HepG2 (cell line): ENCODE measurements around the gene RNPEPL1. TPM values are rescaled to one million over a fixed set of nuclear protein-coding genes. Genes with fewer than 3 reads are reported as not detected.

Source experiments
- CHCHD3 ChIP-seq: sonication (generic); formaldehyde crosslinking; IDR thresholded peaks from 2 replicates; pipeline ENCODE4 v1.8.0; 2022; ENCODE audit warnings: mild to moderate bottlenecking, missing genetic modification reagents, moderate library complexity
- ELF4 ChIP-seq: sonication (generic); formaldehyde crosslinking; IDR thresholded peaks from 2 replicates; pipeline ENCODE4 v1.5.0; 2020; ENCODE audit warnings: missing genetic modification reagents, mild to moderate bottlenecking, moderate library complexity, borderline replicate concordance
- HNF4G ChIP-seq, 2 experiments: sonication (generic) in 1 of 2; formaldehyde crosslinking in 1 of 2; IDR thresholded peaks; 2 replicates each; pipeline versions ENCODE4 v1.4.0 to v1.6.1; 2011 to 2020; ENCODE audit warnings: borderline replicate concordance in 2 of 2, low read depth in 2 of 2, mild to moderate bottlenecking in 2 of 2, low read length in 1 of 2, missing genetic modification reagents in 1 of 2, moderate library complexity in 1 of 2
- MTF2 ChIP-seq: sonication (generic); formaldehyde crosslinking; IDR thresholded peaks from 2 replicates; pipeline ENCODE4 v1.5.0; 2020; ENCODE audit warnings: missing genetic modification reagents, borderline replicate concordance
- SNRNP70 ChIP-seq: fragments of 200-400 bp; formaldehyde crosslinking; IDR thresholded peaks from 2 replicates; pipeline ENCODE4 v1.6.1; 2017; ENCODE audit warnings: mild to moderate bottlenecking, low read depth, low read length, moderate library complexity
- TCF7 ChIP-seq: sonication (generic); IDR thresholded peaks from 2 replicates; pipeline ENCODE4 v1.6.1; 2016; ENCODE audit warnings: antibody characterized with exemption, low read depth
- ZFP37 ChIP-seq: sonication (generic); formaldehyde crosslinking; IDR thresholded peaks from 2 replicates; pipeline ENCODE4 v1.4.0; 2020; ENCODE audit warnings: missing genetic modification reagents, borderline replicate concordance
- ZNF160 ChIP-seq: sonication (generic); formaldehyde crosslinking; IDR thresholded peaks from 2 replicates; pipeline ENCODE4 v1.8.0; 2022; ENCODE audit warnings: mild to moderate bottlenecking, inconsistent platforms, missing genetic modification reagents
- ZNF205 ChIP-seq: IDR thresholded peaks from 2 replicates; pipeline ENCODE4 v1.6.1; 2018; ENCODE audit warnings: missing biosample characterization, missing genetic modification reagents
- ZNF367 ChIP-seq: sonication (generic); formaldehyde crosslinking; IDR thresholded peaks from 2 replicates; pipeline ENCODE4 v1.4.0; 2020; ENCODE audit warnings: missing genetic modification reagents, borderline replicate concordance
- ZNF569 ChIP-seq: sonication (generic); formaldehyde crosslinking; IDR thresholded peaks from 2 replicates; pipeline ENCODE4 v1.5.0; 2020; ENCODE audit warnings: mild to moderate bottlenecking, missing genetic modification reagents, moderate library complexity, borderline replicate concordance
- polyA plus RNA-seq, 8 experiments: library from polyadenylated mRNA; depleted of rRNA in 3 of 8; stranded (reverse) in 7 of 8; unstranded in 1 of 8; fragments of >200 nt; fragmentation: Illumina TruSeq in 4 of 8; extraction: Trizol in 4 of 8; gene quantifications; 2 replicates each; pipeline versions ENCODE4 v1.2.1 to v1.2.3, GENCODE V29; 2011 to 2016; ENCODE audit warnings: low read depth in 4 of 8, missing spikeins in 1 of 8, mixed read lengths in 1 of 8; ENCODE audit not compliant: insufficient read depth in 1 of 8
- total RNA-seq, 5 experiments: library from RNA; depleted of rRNA; stranded (reverse); fragments of >200 nt; fragmentation: Illumina TruSeq; extraction: Trizol; gene quantifications; 2 replicates each; pipeline ENCODE4 v1.2.3, GENCODE V29; 2016; ENCODE audit warnings: low read depth in 1 of 5
- TF ChIP-seq, protein P1 (sequence below): sonication (generic); formaldehyde crosslinking; IDR thresholded peaks from 2 replicates; pipeline ENCODE4 v1.5.1; 2020; ENCODE audit warnings: mild to moderate bottlenecking, missing genetic modification reagents, borderline replicate concordance
- TF ChIP-seq, protein P2 (sequence below): sonication (generic); formaldehyde crosslinking; IDR thresholded peaks from 2 replicates; pipeline ENCODE4 v1.4.0; 2020; ENCODE audit warnings: missing genetic modification reagents
- TF ChIP-seq, protein P3 (sequence below): sonication (generic); formaldehyde crosslinking; IDR thresholded peaks from 2 replicates; pipeline ENCODE4 v1.8.1; 2023; ENCODE audit warnings: mild to moderate bottlenecking, missing genetic modification reagents

RNPEPL1 gene
- total and polyA plus RNA-seq, 2 of the 13 experiments (the other 11 are each of a cell fraction or from before 2014, with no cell fraction given) = 13.0 to 18.0 TPM

DNA sequence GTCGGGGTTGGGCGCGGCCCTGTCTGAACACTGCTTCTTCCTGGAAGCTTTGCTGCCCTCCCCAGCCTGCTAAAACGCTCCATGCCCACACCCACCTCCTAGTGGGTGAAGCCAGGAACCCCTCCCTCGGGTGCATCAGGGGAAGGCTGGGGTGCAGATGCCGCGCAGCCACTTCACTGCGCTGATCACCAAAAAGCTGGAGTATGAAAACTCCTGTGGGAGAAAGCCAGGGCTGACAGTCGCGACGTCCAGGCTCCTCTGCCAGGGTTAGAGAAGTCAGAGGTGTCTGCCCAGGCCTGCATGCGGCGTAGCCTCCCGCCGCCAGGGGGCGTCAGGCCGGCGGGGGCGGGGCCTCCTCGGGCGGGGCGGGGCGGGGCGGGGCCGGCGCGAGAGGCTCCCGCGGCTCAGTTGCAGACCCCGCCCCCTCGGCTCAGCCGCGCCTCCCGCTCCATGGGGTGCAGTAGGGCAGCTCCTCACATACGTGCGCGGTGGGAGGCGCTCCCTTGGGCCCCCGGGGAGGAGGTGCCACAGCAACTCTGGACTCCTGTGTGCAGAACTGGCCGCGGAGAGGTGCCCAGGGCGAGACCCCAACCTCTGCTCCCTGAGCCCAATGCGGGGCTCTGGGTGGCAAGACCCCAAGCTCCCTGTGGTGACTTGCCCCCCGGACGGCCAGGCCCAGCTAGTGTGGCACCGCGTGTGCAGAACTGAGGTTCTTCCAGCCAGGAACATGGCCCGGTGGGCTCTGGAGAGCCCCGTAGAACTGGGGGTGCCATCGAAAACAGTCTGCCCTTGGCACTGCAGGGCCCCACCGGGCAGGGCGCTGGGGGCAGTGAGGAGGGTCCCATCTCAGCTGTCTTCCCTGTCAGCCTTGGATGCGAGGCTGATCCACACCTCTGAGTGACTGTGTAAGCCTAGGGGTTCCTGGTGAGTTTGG lies 1.8 kb upstream of the RNPEPL1 start (continued):
- TF ChIP-seq, protein P1, sequence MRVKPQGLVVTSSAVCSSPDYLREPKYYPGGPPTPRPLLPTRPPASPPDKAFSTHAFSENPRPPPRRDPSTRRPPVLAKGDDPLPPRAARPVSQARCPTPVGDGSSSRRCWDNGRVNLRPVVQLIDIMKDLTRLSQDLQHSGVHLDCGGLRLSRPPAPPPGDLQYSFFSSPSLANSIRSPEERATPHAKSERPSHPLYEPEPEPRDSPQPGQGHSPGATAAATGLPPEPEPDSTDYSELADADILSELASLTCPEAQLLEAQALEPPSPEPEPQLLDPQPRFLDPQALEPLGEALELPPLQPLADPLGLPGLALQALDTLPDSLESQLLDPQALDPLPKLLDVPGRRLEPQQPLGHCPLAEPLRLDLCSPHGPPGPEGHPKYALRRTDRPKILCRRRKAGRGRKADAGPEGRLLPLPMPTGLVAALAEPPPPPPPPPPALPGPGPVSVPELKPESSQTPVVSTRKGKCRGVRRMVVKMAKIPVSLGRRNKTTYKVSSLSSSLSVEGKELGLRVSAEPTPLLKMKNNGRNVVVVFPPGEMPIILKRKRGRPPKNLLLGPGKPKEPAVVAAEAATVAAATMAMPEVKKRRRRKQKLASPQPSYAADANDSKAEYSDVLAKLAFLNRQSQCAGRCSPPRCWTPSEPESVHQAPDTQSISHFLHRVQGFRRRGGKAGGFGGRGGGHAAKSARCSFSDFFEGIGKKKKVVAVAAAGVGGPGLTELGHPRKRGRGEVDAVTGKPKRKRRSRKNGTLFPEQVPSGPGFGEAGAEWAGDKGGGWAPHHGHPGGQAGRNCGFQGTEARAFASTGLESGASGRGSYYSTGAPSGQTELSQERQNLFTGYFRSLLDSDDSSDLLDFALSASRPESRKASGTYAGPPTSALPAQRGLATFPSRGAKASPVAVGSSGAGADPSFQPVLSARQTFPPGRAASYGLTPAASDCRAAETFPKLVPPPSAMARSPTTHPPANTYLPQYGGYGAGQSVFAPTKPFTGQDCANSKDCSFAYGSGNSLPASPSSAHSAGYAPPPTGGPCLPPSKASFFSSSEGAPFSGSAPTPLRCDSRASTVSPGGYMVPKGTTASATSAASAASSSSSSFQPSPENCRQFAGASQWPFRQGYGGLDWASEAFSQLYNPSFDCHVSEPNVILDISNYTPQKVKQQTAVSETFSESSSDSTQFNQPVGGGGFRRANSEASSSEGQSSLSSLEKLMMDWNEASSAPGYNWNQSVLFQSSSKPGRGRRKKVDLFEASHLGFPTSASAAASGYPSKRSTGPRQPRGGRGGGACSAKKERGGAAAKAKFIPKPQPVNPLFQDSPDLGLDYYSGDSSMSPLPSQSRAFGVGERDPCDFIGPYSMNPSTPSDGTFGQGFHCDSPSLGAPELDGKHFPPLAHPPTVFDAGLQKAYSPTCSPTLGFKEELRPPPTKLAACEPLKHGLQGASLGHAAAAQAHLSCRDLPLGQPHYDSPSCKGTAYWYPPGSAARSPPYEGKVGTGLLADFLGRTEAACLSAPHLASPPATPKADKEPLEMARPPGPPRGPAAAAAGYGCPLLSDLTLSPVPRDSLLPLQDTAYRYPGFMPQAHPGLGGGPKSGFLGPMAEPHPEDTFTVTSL (CRISPR knock-in tag) = no peak
- peak; percentile 17; the same call in 1 of the 2 replicates for TF ChIP-seq HNF4G (IDR thresholded peaks at IDR 0.05; ENCODE audit: borderline replicate concordance, low read depth, low read length)
- no peak; the same call in 1 of the 2 replicates for TF ChIP-seq HNF4G (CRISPR knock-in tag; IDR thresholded peaks at IDR 0.05; ENCODE audit: borderline replicate concordance, low read depth)
- no peak for TF ChIP-seq ELF4 (CRISPR knock-in tag)
- no peak for TF ChIP-seq ZNF569 (CRISPR knock-in tag)
- TF ChIP-seq, protein P2, sequence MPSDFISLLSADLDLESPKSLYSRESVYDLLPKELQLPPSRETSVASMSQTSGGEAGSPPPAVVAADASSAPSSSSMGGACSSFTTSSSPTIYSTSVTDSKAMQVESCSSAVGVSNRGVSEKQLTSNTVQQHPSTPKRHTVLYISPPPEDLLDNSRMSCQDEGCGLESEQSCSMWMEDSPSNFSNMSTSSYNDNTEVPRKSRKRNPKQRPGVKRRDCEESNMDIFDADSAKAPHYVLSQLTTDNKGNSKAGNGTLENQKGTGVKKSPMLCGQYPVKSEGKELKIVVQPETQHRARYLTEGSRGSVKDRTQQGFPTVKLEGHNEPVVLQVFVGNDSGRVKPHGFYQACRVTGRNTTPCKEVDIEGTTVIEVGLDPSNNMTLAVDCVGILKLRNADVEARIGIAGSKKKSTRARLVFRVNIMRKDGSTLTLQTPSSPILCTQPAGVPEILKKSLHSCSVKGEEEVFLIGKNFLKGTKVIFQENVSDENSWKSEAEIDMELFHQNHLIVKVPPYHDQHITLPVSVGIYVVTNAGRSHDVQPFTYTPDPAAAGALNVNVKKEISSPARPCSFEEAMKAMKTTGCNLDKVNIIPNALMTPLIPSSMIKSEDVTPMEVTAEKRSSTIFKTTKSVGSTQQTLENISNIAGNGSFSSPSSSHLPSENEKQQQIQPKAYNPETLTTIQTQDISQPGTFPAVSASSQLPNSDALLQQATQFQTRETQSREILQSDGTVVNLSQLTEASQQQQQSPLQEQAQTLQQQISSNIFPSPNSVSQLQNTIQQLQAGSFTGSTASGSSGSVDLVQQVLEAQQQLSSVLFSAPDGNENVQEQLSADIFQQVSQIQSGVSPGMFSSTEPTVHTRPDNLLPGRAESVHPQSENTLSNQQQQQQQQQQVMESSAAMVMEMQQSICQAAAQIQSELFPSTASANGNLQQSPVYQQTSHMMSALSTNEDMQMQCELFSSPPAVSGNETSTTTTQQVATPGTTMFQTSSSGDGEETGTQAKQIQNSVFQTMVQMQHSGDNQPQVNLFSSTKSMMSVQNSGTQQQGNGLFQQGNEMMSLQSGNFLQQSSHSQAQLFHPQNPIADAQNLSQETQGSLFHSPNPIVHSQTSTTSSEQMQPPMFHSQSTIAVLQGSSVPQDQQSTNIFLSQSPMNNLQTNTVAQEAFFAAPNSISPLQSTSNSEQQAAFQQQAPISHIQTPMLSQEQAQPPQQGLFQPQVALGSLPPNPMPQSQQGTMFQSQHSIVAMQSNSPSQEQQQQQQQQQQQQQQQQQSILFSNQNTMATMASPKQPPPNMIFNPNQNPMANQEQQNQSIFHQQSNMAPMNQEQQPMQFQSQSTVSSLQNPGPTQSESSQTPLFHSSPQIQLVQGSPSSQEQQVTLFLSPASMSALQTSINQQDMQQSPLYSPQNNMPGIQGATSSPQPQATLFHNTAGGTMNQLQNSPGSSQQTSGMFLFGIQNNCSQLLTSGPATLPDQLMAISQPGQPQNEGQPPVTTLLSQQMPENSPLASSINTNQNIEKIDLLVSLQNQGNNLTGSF (CRISPR knock-in tag) = no peak
- TF ChIP-seq ZFP37 (CRISPR knock-in tag) = no peak
- no peak for TF ChIP-seq CHCHD3 (CRISPR knock-in tag)
- no peak; the same call in 1 of the 2 replicates for TF ChIP-seq MTF2 (CRISPR knock-in tag)
- TF ChIP-seq, protein P3, sequence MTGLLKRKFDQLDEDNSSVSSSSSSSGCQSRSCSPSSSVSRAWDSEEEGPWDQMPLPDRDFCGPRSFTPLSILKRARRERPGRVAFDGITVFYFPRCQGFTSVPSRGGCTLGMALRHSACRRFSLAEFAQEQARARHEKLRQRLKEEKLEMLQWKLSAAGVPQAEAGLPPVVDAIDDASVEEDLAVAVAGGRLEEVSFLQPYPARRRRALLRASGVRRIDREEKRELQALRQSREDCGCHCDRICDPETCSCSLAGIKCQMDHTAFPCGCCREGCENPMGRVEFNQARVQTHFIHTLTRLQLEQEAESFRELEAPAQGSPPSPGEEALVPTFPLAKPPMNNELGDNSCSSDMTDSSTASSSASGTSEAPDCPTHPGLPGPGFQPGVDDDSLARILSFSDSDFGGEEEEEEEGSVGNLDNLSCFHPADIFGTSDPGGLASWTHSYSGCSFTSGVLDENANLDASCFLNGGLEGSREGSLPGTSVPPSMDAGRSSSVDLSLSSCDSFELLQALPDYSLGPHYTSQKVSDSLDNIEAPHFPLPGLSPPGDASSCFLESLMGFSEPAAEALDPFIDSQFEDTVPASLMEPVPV (CRISPR knock-in tag) = no peak
- TF ChIP-seq ZNF367 (CRISPR knock-in tag) = no peak
- TF ChIP-seq SNRNP70 = no peak
- TF ChIP-seq ZNF160 (CRISPR knock-in tag) = peak; percentile 36; the same call in 1 of the 2 replicates
- TF ChIP-seq TCF7 = no peak
- TF ChIP-seq ZNF205 (CRISPR knock-in tag) = peak; percentile 76; the same call in 1 of the 2 replicates
